ENCODE measurements around the gene BRIP1. TPM values are rescaled to one million over a fixed set of nuclear protein-coding genes. Genes with fewer than 3 reads are reported as not detected.

The BRIP1 gene
- total and polyA plus RNA-seq, 2 experiments from 2014 or later, result 8.0 to 23.1 TPM

- no peaks in the 10 kb centered on the region for H3K4me1 ChIP-seq (ENCODE audit: insufficient read depth)
- H3K4me2 ChIP-seq, result no peak overlapping the region
- no peak for TF ChIP-seq ZNF114 (CRISPR knock-in tag; IDR thresholded peaks at IDR 0.05)
- TF ChIP-seq EZH2phosphoT487 (IDR thresholded peaks at IDR 0.05; ENCODE audit: unreplicated experiment), result no peak
- TF ChIP-seq CREB1 (CRISPR knock-in tag; IDR thresholded peaks at IDR 0.05; ENCODE audit: low read depth), result no peak
- TF ChIP-seq POLR2AphosphoS5 (IDR thresholded peaks at IDR 0.05; ENCODE audit: low read depth), result no peak
- TF ChIP-seq STAT1 (IDR thresholded peaks at IDR 0.05; ENCODE audit: unreplicated experiment), result no peak
- TF ChIP-seq CTCF (conservative IDR thresholded peaks at IDR 0.05; ENCODE audit: low read depth in 2 of 2), result no peak
- TF ChIP-seq ZNF331 (CRISPR knock-in tag; IDR thresholded peaks at IDR 0.05; ENCODE audit: low read depth), result no peak
- TF ChIP-seq NANOG (IDR thresholded peaks at IDR 0.05; ENCODE audit: borderline replicate concordance), result no peak
- no peak for TF ChIP-seq ZNF462 (CRISPR knock-in tag; IDR thresholded peaks at IDR 0.05)
- TF ChIP-seq JUNB (IDR thresholded peaks at IDR 0.05; ENCODE audit: unreplicated experiment), result no peak
- TF ChIP-seq, protein P1, sequence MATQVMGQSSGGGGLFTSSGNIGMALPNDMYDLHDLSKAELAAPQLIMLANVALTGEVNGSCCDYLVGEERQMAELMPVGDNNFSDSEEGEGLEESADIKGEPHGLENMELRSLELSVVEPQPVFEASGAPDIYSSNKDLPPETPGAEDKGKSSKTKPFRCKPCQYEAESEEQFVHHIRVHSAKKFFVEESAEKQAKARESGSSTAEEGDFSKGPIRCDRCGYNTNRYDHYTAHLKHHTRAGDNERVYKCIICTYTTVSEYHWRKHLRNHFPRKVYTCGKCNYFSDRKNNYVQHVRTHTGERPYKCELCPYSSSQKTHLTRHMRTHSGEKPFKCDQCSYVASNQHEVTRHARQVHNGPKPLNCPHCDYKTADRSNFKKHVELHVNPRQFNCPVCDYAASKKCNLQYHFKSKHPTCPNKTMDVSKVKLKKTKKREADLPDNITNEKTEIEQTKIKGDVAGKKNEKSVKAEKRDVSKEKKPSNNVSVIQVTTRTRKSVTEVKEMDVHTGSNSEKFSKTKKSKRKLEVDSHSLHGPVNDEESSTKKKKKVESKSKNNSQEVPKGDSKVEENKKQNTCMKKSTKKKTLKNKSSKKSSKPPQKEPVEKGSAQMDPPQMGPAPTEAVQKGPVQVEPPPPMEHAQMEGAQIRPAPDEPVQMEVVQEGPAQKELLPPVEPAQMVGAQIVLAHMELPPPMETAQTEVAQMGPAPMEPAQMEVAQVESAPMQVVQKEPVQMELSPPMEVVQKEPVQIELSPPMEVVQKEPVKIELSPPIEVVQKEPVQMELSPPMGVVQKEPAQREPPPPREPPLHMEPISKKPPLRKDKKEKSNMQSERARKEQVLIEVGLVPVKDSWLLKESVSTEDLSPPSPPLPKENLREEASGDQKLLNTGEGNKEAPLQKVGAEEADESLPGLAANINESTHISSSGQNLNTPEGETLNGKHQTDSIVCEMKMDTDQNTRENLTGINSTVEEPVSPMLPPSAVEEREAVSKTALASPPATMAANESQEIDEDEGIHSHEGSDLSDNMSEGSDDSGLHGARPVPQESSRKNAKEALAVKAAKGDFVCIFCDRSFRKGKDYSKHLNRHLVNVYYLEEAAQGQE (IDR thresholded peaks at IDR 0.05; ENCODE audit: unreplicated experiment), result no peak
- TF ChIP-seq, protein P2, sequence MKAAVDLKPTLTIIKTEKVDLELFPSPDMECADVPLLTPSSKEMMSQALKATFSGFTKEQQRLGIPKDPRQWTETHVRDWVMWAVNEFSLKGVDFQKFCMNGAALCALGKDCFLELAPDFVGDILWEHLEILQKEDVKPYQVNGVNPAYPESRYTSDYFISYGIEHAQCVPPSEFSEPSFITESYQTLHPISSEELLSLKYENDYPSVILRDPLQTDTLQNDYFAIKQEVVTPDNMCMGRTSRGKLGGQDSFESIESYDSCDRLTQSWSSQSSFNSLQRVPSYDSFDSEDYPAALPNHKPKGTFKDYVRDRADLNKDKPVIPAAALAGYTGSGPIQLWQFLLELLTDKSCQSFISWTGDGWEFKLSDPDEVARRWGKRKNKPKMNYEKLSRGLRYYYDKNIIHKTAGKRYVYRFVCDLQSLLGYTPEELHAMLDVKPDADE (IDR thresholded peaks at IDR 0.05), result no peak
- TF ChIP-seq EZH2 (IDR thresholded peaks at IDR 0.05; ENCODE audit: low read depth, unreplicated experiment), result no peak
- H3K27ac ChIP-seq (ENCODE audit: low read depth), result no peak overlapping the region
- H3K9me3 Mint-ChIP-seq, result no peaks in the 10 kb centered on the region
- H4K20me1 ChIP-seq (replicated peaks; ENCODE audit: insufficient read depth), result no peaks in the 10 kb centered on the region
- H3K36me3 Mint-ChIP-seq (ENCODE audit: low read depth), result peaks cover 13% of the 10 kb centered on the region; the same call in 2 of the 3 replicates
- DNase-seq (ENCODE audit: low spot score) (no peak), ATAC-seq (no peak)
- peaks cover 16% of the 10 kb centered on the region for H3K36me3 ChIP-seq (ENCODE audit: insufficient read depth)
- no peaks in the 10 kb centered on the region for H3K79me2 ChIP-seq (replicated peaks; ENCODE audit: insufficient read depth)
- no peaks in the 10 kb centered on the region for H3K9me2 ChIP-seq (ENCODE audit: insufficient read depth)
- no peak overlapping the region for H3K4me3 Mint-ChIP-seq
- H2AFZ ChIP-seq, result no peak overlapping the region
- H3F3A ChIP-seq (replicated peaks; ENCODE audit: low read depth), result no peaks in the 10 kb centered on the region
- no peaks in the 10 kb centered on the region for H3K4me1 Mint-ChIP-seq
- H3K27me3 ChIP-seq (ENCODE audit: insufficient read depth), result no peaks in the 10 kb centered on the region
- H3K27ac Mint-ChIP-seq, result no peak overlapping the region
- H3K27me3 Mint-ChIP-seq (ENCODE audit: insufficient read depth, low read depth, poor library complexity), result no peaks in the 10 kb centered on the region
- H3K4me3 ChIP-seq, result no peak overlapping the region
Observed at GRCh38 chr17:61878520-61878919, 15.2 kb upstream of the BRIP1 start.

Measured in GM23338 (cell line).